MM.1S (cell line): ENCODE measurements around the gene DCBLD1.

Source experiments
- EZH2 ChIP-seq: fragments of 300-600 bp; sonication (generic); optimal IDR thresholded peaks from 2 replicates; pipeline ENCODE3; 2017; ENCODE audit warnings: low read depth, mild to moderate bottlenecking, antibody characterized with exemption, low read length, mixed read lengths
- TF ChIP-seq, protein P1 (sequence below): fragments of 300-600 bp; sonication (generic); IDR thresholded peaks from 2 replicates; pipeline ENCODE4 v1.5.1; 2016; ENCODE audit warnings: antibody characterized with exemption, low read length, mixed read lengths

DNA sequence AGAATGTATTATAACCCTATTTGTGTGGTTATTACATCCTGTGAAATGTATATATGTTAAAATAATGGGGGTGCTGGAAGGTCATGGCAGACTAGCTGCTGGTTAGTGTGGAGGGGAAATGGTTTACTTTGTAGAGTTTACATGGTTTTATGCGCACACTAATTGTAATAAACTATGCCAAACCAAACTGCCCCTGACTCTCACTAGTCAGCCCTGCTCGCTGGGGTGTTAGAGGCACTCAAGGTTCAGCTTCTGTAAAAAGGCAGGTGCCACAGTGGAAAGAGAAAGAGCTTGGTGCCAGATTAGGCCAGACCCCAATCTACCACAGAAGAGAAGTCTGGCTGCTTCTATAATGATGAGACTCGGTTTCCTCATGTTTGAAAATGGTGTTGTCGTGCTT is 67.1 kb downstream of the DCBLD1 start:
- TF ChIP-seq, protein P1, sequence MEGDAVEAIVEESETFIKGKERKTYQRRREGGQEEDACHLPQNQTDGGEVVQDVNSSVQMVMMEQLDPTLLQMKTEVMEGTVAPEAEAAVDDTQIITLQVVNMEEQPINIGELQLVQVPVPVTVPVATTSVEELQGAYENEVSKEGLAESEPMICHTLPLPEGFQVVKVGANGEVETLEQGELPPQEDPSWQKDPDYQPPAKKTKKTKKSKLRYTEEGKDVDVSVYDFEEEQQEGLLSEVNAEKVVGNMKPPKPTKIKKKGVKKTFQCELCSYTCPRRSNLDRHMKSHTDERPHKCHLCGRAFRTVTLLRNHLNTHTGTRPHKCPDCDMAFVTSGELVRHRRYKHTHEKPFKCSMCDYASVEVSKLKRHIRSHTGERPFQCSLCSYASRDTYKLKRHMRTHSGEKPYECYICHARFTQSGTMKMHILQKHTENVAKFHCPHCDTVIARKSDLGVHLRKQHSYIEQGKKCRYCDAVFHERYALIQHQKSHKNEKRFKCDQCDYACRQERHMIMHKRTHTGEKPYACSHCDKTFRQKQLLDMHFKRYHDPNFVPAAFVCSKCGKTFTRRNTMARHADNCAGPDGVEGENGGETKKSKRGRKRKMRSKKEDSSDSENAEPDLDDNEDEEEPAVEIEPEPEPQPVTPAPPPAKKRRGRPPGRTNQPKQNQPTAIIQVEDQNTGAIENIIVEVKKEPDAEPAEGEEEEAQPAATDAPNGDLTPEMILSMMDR: no peak
- no peak for TF ChIP-seq EZH2
